Thymus (tissue), 11 donors: ENCODE data around the gene SHISA7. TPM values are rescaled to one million over a fixed set of nuclear protein-coding genes. Genes with fewer than 3 reads are reported as not detected.

Experiments used
- DNase-seq, 9 donors: peaks; one replicate each; pipeline ENCODE4 v3.0.0-alpha.2; 2013; ENCODE audit warnings: low spot score in 9 of 9, low read depth in 6 of 9, missing footprints in 1 of 9
- H3K27ac ChIP-seq, 2 donors: one replicate each; pipeline ENCODE4 v1.5.1; 2013; ENCODE audit warnings: control low read depth in 1 of 2, low read depth in 1 of 2, low read length in 1 of 2, mild to moderate bottlenecking in 1 of 2, moderate library complexity in 1 of 2
- H3K27me3 ChIP-seq, 2 donors: one replicate each; pipeline ENCODE4 v1.5.1; 2013; ENCODE audit warnings: low read length in 1 of 2; ENCODE audit not compliant: control insufficient read depth in 2 of 2, insufficient read depth in 1 of 2
- H3K36me3 ChIP-seq, 2 donors: one replicate each; pipeline ENCODE4 v1.5.1; 2013; ENCODE audit warnings: low read length in 1 of 2, mild to moderate bottlenecking in 1 of 2, moderate library complexity in 1 of 2; ENCODE audit not compliant: control insufficient read depth in 2 of 2, insufficient read depth in 2 of 2
- H3K4me1 ChIP-seq, 2 donors: one replicate each; pipeline ENCODE4 v1.5.1; 2013; ENCODE audit warnings: low read length in 2 of 2; ENCODE audit not compliant: control insufficient read depth in 2 of 2, insufficient read depth in 2 of 2
- H3K4me3 ChIP-seq, 2 donors: one replicate each; pipeline ENCODE4 v1.5.1; 2013; ENCODE audit warnings: low read length in 2 of 2, control low read depth in 1 of 2, mild to moderate bottlenecking in 1 of 2
- H3K9me3 ChIP-seq, 2 donors: one replicate each; pipeline ENCODE4 v1.5.1; 2013; ENCODE audit warnings: low read length in 1 of 2, mild to moderate bottlenecking in 1 of 2; ENCODE audit not compliant: control insufficient read depth in 2 of 2, insufficient read depth in 1 of 2
- WGBS: extraction: QIAGEN DNeasy Blood & Tissue Kit; methylation state at CpG from one replicate; pipeline ENCODE4 v1.1.7; 2013; 5-methylcytosine and 5-hydroxymethylcytosine counted together
- polyA plus RNA-seq: library from polyadenylated mRNA; stranded (reverse); fragments of 200-250 nt; gene quantifications from one replicate; pipeline ENCODE4 v1.2.3, GENCODE V29; 2013
- total RNA-seq: library from RNA; stranded (reverse); fragments of 120-200 nt; gene quantifications from one replicate; pipeline ENCODE4 v1.2.4, GENCODE V29; 2013
- donor health status: healthy.

Gene SHISA7
- total and polyA plus RNA-seq, 2 donors, result 0.05 to 0.11 TPM

DNA sequence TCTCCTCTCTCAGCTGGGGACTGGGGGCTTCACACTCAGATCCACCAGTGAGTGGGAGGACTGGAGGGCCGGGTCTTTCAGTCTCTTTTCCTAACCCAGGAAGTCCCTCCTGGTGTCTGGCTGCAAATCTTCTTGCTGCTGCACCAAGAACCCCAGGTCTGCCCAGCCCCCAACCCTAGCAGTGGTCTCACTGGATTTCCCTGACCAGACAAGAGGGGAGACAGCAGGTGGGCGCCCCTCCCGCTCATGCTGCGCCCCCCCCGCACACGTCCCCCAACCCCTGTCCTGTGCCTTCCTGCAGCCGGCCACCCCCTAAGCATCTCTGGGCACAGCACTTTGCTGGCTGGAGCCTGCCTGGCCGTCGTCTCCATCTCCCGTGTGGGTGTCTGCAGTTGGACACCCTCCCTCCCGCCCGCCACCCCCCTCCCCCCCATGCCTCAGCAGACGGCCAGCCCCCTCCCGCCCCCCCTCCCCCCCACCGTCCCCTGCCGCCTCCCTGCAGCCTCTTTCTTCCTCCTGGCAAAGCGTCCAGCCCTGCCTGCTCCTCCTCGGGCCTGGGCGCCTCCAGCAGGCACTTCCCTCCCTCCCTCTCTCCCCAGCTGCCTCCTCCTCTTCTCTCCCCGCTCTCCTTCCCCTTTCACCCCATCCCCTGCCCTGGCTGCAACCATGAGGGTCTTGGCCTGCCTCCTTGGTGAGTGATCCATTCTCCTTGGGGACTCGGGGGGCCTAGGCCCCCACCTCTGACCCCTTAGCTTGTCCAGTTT, 45.0 kb upstream of the SHISA7 start, which contains the start of gene SSC5D:
TSS of gene SSC5D (plus strand) at position 513 of the 764 bp plus-strand sequence. CDS start at position 667, 154 bp downstream.
- Histone ChIP-seq H3K27me3 (peaks cover 0 to 19% of the 10 kb centered on the region in 2 donors), H3K4me3 (peak within 1 kb of the TSS; percentile 48 to 73), H3K9me3 (peaks cover 0 to 8% of the 10 kb centered on the region in 2 donors), H3K27ac (peak within 1 kb of the TSS; percentile 64 to 100), H3K36me3 (peaks cover 14 to 15% of the 10 kb centered on the region in 2 donors), H3K4me1 (peaks cover 57 to 76% of the 10 kb centered on the region in 2 donors)
- 51% methylated on average over 19 of the region's 21 CpGs for WGBS
- no peak for DNase-seq

DNA sequence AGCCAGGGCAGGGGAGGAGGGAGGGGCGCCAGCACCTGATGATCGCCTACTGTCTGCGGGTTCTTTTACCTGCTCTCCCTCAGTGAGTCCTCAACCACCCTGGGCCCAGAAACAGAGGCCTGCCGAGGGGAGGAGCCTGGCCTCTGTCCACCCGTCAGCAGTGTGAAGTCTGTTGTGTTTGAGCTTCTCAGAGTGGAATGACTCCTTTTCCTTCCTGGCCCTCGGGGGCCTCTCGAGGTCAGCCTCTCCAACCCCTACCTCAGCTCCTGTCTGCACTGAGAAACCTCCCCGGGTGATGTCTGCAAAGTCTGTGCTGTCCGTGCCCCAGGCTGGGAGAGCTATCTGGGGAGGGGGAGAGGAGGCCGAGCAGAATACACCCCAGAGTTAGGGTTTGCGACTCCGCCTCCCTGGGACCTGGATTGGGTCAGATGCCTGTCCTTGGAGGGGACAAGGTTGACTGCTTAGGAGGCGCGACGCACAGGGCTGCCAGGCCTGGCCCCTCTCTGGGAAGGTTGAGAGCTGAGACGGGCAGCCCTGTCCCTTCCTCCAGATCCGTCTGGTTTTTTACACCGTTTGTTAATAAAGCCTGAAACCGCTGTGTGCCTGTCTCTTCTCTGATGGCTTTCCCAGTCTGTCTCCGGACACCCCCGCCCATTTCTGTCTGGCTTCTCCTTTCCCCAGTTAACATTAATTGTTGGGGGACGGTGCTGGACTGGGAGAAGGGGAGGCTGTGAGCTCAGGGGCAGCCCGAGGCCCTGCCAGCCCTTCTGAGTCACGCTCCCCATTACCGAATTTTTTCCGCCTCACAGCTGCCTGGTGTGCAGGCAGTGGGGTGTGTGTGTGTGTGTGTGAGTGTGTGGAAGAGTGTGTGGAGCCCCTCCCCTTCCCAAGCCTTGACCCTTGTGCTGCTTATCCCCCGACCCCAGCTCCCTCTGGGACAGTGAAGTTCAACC, 44.1 kb upstream of the SHISA7 start:
- H3K27ac ChIP-seq, result peak overlapping the region; percentile 64 to 100
- H3K9me3 ChIP-seq, result peaks cover 0 to 8% of the 10 kb centered on the region in 2 donors
- H3K36me3 ChIP-seq, result peaks cover 14 to 23% of the 10 kb centered on the region in 2 donors
- H3K4me1 ChIP-seq, result peaks cover 52 to 67% of the 10 kb centered on the region in 2 donors
- peaks cover 0 to 16% of the 10 kb centered on the region in 2 donors for H3K27me3 ChIP-seq
- DNase-seq, result peak in 1 of 9 donors; percentile 52
- 82% methylated on average over 27 of the region's 27 CpGs for WGBS
- H3K4me3 ChIP-seq, result peak overlapping the region; percentile 48 to 73

DNA sequence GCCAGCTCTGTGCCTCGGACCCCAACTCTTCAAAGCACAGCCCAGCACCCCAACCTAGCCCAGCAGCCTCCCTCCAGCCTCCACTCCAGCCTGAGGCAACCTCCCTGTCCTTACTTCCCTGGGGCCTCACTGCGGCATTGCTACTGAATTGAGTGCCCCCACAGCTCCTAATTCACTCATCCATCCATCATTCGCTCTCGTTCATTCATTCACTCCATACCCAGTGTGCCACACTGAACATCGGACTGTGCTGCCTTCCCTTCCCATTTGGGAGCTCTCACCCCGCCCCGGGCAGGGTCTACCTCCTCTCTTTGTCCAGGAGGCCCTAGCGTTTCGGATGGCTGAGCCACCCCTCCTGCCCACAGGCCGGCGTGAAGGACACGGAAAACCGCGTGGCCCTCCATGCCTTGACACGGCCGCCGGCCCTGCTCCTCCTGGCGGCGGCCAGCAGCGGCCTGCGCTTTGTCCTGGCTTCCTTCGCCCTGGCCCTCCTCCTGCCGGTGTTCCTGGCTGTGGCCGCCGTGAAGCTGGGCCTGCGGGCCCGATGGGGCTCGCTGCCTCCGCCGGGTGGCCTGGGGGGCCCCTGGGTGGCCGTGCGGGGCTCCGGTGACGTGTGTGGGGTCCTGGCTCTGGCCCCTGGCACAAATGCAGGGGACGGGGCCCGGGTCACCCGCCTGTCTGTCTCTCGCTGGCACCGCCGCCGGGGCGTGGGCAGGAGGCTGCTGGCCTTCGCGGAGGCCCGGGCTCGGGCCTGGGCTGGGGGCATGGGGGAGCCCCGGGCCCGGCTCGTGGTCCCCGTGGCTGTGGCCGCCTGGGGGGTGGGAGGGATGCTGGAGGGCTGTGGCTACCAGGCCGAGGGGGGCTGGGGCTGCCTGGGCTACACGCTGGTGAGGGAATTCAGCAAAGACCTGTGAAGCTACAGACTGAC, 43.2 kb upstream of the SHISA7 start:
- DNase-seq, result no peak
- peaks cover 45 to 58% of the 10 kb centered on the region in 2 donors for H3K4me1 ChIP-seq
- peak overlapping the region; percentile 93 to 100 for H3K27ac ChIP-seq
- H3K27me3 ChIP-seq, result peaks cover 0 to 9% of the 10 kb centered on the region in 2 donors
- peaks cover 0 to 8% of the 10 kb centered on the region in 2 donors for H3K9me3 ChIP-seq
- peak overlapping the region; percentile 73 to 85 for H3K4me3 ChIP-seq
- 90% methylated on average over 53 of the region's 53 CpGs for WGBS
- H3K36me3 ChIP-seq, result peaks cover 16 to 32% of the 10 kb centered on the region in 2 donors

DNA sequence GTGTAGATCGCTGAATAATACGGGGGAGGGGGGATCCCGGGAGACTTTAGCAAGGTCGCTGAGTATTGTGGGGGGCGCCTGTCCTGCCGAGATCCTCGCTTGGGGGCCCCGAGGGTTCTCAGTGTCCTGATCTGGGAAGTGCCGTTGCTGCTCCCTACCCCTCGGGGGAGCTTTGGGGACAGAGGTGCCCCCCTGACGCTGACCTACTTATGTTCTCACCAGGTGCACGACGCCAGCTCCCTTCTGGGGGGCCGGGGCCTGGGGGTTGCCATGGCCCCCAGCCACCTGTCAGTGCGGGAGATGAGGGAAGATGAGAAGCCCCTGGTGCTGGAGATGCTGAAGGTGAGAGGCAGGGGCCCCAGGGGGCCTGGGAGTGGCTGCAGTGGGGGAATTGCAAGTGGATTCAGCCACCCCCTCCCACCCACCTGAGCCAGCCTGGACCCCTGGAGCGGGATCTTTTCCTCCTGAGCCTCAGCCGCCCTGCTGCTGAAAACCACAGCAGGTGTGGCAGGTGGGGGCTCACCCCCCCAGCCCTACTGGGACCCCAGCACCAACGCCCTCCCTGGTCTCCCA, 42.4 kb upstream of the SHISA7 start:
- peak in 7 of 9 donors; percentile 57 to 95 (median 86) for DNase-seq
- WGBS, result 3% methylated on average over 18 of the region's 18 CpGs
- H3K4me1 ChIP-seq, result peaks cover 52 to 61% of the 10 kb centered on the region in 2 donors

DNA sequence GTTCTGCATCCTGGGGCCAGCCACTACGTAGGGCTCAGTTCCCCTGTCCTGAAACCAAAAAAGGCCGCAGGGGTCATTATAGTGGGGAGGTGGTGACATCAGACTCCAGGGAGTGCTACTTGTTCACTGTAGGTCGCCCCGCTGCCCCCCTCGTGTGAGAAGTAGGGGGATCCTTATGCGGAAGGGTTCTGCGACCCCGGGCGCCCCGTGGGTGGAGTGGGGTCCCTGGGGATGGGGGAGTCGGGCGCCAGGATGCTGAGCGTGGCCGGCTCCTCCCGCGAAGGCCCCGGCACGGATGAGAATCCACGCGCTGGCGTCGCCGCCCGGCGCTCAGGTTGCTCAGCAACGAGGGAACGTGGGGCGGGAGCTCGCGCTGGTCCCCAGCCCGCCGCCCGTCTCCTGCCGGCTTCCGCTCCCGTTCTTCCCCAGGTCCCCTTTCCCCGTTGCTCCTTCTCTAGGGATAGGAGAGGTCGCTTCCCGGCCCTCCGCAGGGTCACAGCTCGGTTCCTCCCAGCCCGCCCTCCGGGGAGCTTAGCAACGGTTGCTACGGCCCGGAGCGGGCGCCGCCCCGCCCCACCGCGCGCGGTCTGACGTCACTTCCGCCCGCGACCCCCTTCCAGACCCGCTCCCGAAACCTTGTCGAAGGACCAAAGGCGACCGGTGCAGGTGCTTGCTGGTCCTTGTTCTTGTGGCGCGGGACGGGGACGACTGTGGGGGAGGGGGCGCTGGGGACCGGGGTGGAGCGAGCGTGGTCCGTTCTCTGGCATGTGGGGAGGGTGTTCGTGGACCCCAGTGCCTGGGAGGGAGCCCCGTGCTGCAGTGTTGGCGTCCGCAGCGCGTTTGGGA, 41.7 kb upstream of the SHISA7 start, which contains the start of gene NAT14:
TSS of gene NAT14 (plus strand) at position 596 of the 846 bp plus-strand sequence. CDS start 521 bp downstream, outside the sequence.
- peak within 1 kb of the TSS; percentile 93 to 100 for H3K27ac ChIP-seq
- peaks cover 54 to 68% of the 10 kb centered on the region in 2 donors for H3K4me1 ChIP-seq
- WGBS, result 2% methylated on average over 78 of the region's 78 CpGs

More for the DNA sequence above, 42.4 kb upstream of the SHISA7 start:
- Histone ChIP-seq H3K27me3 (peaks cover 0 to 5% of the 10 kb centered on the region in 2 donors), H3K27ac (peak overlapping the region; percentile 93 to 100), H3K4me3 (peak overlapping the region; percentile 73 to 85), H3K36me3 (peaks cover 21 to 36% of the 10 kb centered on the region in 2 donors), H3K9me3 (peaks cover 0 to 8% of the 10 kb centered on the region in 2 donors)

DNA sequence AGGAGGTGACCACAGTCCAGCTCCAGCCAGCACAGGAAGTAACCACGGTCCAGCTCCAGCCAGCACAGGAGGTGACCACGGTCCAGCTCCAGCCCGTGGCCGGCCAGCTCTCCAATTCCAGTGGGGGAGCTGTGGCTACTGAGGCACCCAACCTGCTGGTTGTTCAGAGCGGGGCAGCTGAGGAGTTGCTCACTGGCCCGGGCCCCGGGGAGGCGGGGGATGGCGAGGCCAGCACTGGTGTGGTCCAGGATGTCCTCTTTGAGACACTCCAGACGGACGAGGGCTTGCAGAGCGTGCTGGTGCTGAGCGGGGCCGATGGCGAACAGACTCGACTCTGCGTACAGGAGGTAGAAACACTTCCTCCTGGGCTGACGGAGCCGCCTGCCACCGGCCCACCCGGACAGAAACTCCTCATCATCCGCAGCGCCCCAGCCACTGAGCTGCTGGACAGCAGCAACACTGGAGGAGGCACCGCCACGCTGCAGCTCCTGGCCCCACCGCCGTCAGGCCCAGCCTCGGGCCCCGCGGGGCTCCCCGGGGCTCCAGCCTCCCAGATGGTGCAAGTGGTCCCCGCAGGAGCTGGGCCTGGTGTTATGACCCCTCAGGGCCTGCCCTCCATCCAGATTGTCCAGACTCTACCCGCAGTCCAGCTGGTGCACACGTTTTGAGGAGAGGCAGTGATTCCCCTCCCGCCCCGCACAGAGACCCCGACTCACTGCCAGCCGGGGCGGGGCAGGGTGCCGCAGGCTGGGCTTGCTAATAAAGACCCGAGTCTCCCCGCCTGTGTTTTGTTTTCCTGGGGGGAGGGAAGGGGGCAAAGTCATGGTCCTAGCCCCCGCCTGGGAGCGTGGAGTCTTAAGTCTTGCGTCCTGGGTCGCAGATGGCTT, 40.8 kb upstream of the SHISA7 start:
- H3K9me3 ChIP-seq, result peaks cover 0 to 8% of the 10 kb centered on the region in 2 donors

More for the DNA sequence above, 41.7 kb upstream of the SHISA7 start, which contains the start of gene NAT14:
- peak in 8 of 9 donors; percentile 56 to 92 (median 82) for DNase-seq
- H3K36me3 ChIP-seq, result peaks cover 21 to 36% of the 10 kb centered on the region in 2 donors
- H3K9me3 ChIP-seq, result peaks cover 0 to 8% of the 10 kb centered on the region in 2 donors
- no peaks in the 10 kb centered on the region for H3K27me3 ChIP-seq
- peak within 1 kb of the TSS; percentile 73 to 85 for H3K4me3 ChIP-seq

More for the DNA sequence above, 40.8 kb upstream of the SHISA7 start:
- WGBS, result 91% methylated on average over 46 of the region's 46 CpGs
- Histone ChIP-seq H3K27me3 (no peaks in the 10 kb centered on the region), H3K4me1 (peaks cover 54 to 71% of the 10 kb centered on the region in 2 donors), H3K4me3 (peak overlapping the region; percentile 73 to 85), H3K36me3 (peaks cover 21 to 36% of the 10 kb centered on the region in 2 donors), H3K27ac (peak overlapping the region; percentile 26 to 100)
- no peak for DNase-seq
